GM12878 (cell line): Measurements from ENCODE around the gene ZNF573. TPM values are rescaled to one million over a fixed set of nuclear protein-coding genes. Genes with fewer than 3 reads are reported as not detected.

Source experiments
- ATAC-seq: fragments of 200-7000 bp; cut with Tn5 transposase; 3 replicates; pipeline ENCODE4 v1.9.1; 2020; ENCODE audit warnings: mild to moderate bottlenecking, moderate library complexity
- BruUV-seq: library from RNA; stranded (reverse); fragments of 400-500 nt; replicated peaks from 2 replicates; lab custom pipeline; 2021; lab: Mats Ljungman, UMichigan
- CTCF ChIA-PET: fragments of 300-600 bp; sonication (Branson Sonifier 250); formaldehyde crosslinking; extraction: SDS; loops from one replicate; lab custom pipeline; 2021; ENCODE audit warnings: inconsistent platforms; lab: Yijun Ruan, JAX
- POLR2A ChIA-PET: fragments of 350-600 bp; formaldehyde crosslinking; extraction: SDS; loops from one replicate; lab custom pipeline; 2021; ENCODE audit warnings: inconsistent platforms; lab: Charles Lee
- RAD21 ChIA-PET: fragments of 300-600 bp; sonication (Branson Sonifier 250); formaldehyde crosslinking; loops from one replicate; lab custom pipeline; 2023; ENCODE audit warnings: antibody characterized with exemption; ENCODE audit not compliant: unreplicated experiment; lab: Charles Lee
- SMC1A ChIA-PET: fragments of 300-600 bp; sonication (Branson Sonifier 250); formaldehyde crosslinking; loops from one replicate; lab custom pipeline; 2023; ENCODE audit not compliant: unreplicated experiment, uncharacterized antibody; lab: Charles Lee
- DNase-seq: peaks from one replicate; pipeline ENCODE4 v3.0.0-alpha.2; 2011; ENCODE audit warnings: low read depth, low spot score
- FAIRE-seq: peaks from 3 replicates; lab custom pipeline; 2011; peaks lifted over from hg19 to GRCh38; lab: Jason Lieb, UNC
- H2AFZ ChIP-seq: 2 replicates; pipeline ENCODE4 v1.6.0; 2011; ENCODE audit warnings: low read depth, low read length, control low read depth; ENCODE audit not compliant: control insufficient read depth
- H3K27ac ChIP-seq: 2 replicates; pipeline ENCODE4 v1.5.1; 2011; ENCODE audit warnings: control low read depth; ENCODE audit not compliant: control insufficient read depth, insufficient read depth
- H3K27me3 ChIP-seq, 2 experiments: replicated peaks in 1 of 2; 2 replicates each; pipeline versions ENCODE4 v1.6.0 to v1.6.1; 2011; ENCODE audit warnings: low read length in 1 of 2; ENCODE audit not compliant: control insufficient read depth in 2 of 2, insufficient read depth in 2 of 2
- H3K36me3 ChIP-seq, 2 experiments: 2 replicates each; pipeline ENCODE4 v1.5.1; 2011; ENCODE audit warnings: low read length in 1 of 2; ENCODE audit not compliant: control insufficient read depth in 2 of 2, insufficient read depth in 2 of 2
- H3K4me1 ChIP-seq: 2 replicates; pipeline ENCODE4 v1.6.1; 2011; ENCODE audit warnings: mild to moderate bottlenecking, low read length, moderate library complexity, mixed read lengths; ENCODE audit not compliant: control insufficient read depth, insufficient read depth
- H3K4me2 ChIP-seq: 2 replicates; pipeline ENCODE4 v1.6.0; 2011; ENCODE audit warnings: control low read depth; ENCODE audit not compliant: control insufficient read depth, insufficient read depth
- H3K4me3 ChIP-seq: fragments of 200-600 bp; sonication (generic); 2 replicates; pipeline ENCODE4 v1.5.1; 2016
- H3K79me2 ChIP-seq: 2 replicates; pipeline ENCODE4 v1.6.0; 2011; ENCODE audit warnings: low read length; ENCODE audit not compliant: control insufficient read depth, insufficient read depth
- H3K9ac ChIP-seq: 2 replicates; pipeline ENCODE4 v1.8.0; 2011; ENCODE audit warnings: low read length, control low read depth, mixed read lengths; ENCODE audit not compliant: control insufficient read depth, insufficient read depth
- H3K9me3 ChIP-seq: replicated peaks from 3 replicates; pipeline ENCODE4 v1.5.1; 2011; ENCODE audit warnings: mild to moderate bottlenecking, low read length; ENCODE audit not compliant: control insufficient read depth, insufficient read depth
- H4K20me1 ChIP-seq: 2 replicates; pipeline ENCODE4 v1.6.0; 2011; ENCODE audit not compliant: control insufficient read depth, insufficient read depth
- ATF2 ChIP-seq: IDR thresholded peaks from 2 replicates; pipeline ENCODE4 v1.6.1; 2012; ENCODE audit warnings: low read length, inconsistent platforms
- CHD1 ChIP-seq: IDR thresholded peaks from 2 replicates; pipeline ENCODE4 v1.6.1; 2012; ENCODE audit warnings: low read depth, low read length, improper control_type of control experiment
- E2F8 ChIP-seq: fragments of 450-650 bp; IDR thresholded peaks from 2 replicates; pipeline ENCODE4 v1.6.1; 2018; ENCODE audit warnings: mild to moderate bottlenecking, low read depth, moderate library complexity; ENCODE audit not compliant: partially characterized antibody
- HDAC2 ChIP-seq: fragments of 200-600 bp; sonication (generic); IDR thresholded peaks from 2 replicates; pipeline ENCODE4 v1.6.1; 2017
- IRF3 ChIP-seq: fragments of 450-650 bp; IDR thresholded peaks from 2 replicates; pipeline ENCODE4 v1.6.1; 2014; ENCODE audit warnings: mild to moderate bottlenecking
- JUND ChIP-seq: IDR thresholded peaks from 2 replicates; pipeline ENCODE4 v1.6.1; 2012; ENCODE audit warnings: low read depth, mild to moderate bottlenecking, low read length, improper control_type of control experiment, moderate library complexity
- SIN3A ChIP-seq: IDR thresholded peaks from 2 replicates; pipeline ENCODE4 v1.6.1; 2012; ENCODE audit warnings: low read depth, low read length, improper control_type of control experiment
- SKIL ChIP-seq: fragments of 450-650 bp; IDR thresholded peaks from 2 replicates; pipeline ENCODE4 v1.6.1; 2017; ENCODE audit warnings: mild to moderate bottlenecking, low read depth, inconsistent platforms; ENCODE audit not compliant: poor library complexity, severe bottlenecking
- STAT3 ChIP-seq: IDR thresholded peaks from 2 replicates; pipeline ENCODE4 v1.6.1; 2011; ENCODE audit warnings: low read depth, low read length, improper control_type of control experiment
- ZBTB11 ChIP-seq: fragments of 450-650 bp; formaldehyde crosslinking; IDR thresholded peaks from 2 replicates; pipeline ENCODE4 v1.5.0; 2022; ENCODE audit warnings: mild to moderate bottlenecking, missing genetic modification characterization
- ZBTB33 ChIP-seq: fragments of 450-650 bp; IDR thresholded peaks from 2 replicates; pipeline ENCODE4 v1.6.1; 2017; ENCODE audit warnings: mild to moderate bottlenecking
- WGBS: methylation state at CpG from one replicate; pipeline ENCODE4 v1.1.6; 2016; ENCODE audit warnings: low lambda C conversion rate; ENCODE audit not compliant: insufficient replicate concordance, insufficient coverage; ENCODE audit errors: missing lambda C conversion rate; 5-methylcytosine and 5-hydroxymethylcytosine counted together
- in situ Hi-C: fragments of 300-500 bp; cut with MboI; formaldehyde crosslinking; loops from 9 replicates; pipeline ENCODE4 v1.14.3; 2018; ENCODE audit warnings: mixed read lengths
- intact Hi-C: fragments of 100-400 bp; cut with micrococcal nuclease; formaldehyde crosslinking; loops from one replicate; pipeline ENCODE4 v1.14.2; 2022; ENCODE audit not compliant: unreplicated experiment
- polyA plus RNA-seq, 11 experiments: library from polyadenylated mRNA; depleted of rRNA in 4 of 11; unstranded in 6 of 11; stranded (reverse) in 5 of 11; fragments of >200 nt; fragmentation: Nextera tagmentation in 4 of 11; fragmentation: Illumina TruSeq in 1 of 11; extraction: Ambion mirVana in 4 of 11; extraction: Trizol in 1 of 11; gene quantifications; 1 replicate in 1 of 11; 2 replicates in 10 of 11; pipeline versions ENCODE4 v1.2.1 to v1.2.3, GENCODE V29; 2011 to 2016; ENCODE audit warnings: inconsistent platforms in 2 of 11, missing spikeins in 2 of 11, low read depth in 1 of 11
- total RNA-seq, 4 experiments: library from RNA; depleted of rRNA in 3 of 4; stranded (reverse); fragments of >200 nt in 3 of 4; fragmentation: Illumina TruSeq in 1 of 4; extraction: Trizol in 1 of 4; gene quantifications; 2 replicates each; pipeline versions ENCODE4 v1.2.1 to v1.2.3, GENCODE V29; 2013 to 2021

Gene ZNF573
- total and polyA plus RNA-seq, 10 of the 15 experiments (the other 5 are each of a cell fraction or from before 2014, with no cell fraction given): 0.38 to 5.5 (median 2.4) TPM

GRCh38 chr19:37699057-37699456 is 80.3 kb downstream of the ZNF573 start:
- ChIA-PET RAD21 (no interaction called here), SMC1A (no interaction called here), POLR2A (no interaction called here), CTCF (no interaction called here)
- 86% methylated on average over 5 of the region's 5 CpGs for WGBS
- Histone ChIP-seq H3K27ac (no peak overlapping the region), H3K9ac (no peak overlapping the region), H3K4me1 (no peaks in the 10 kb centered on the region), H3K79me2 (no peaks in the 10 kb centered on the region), H3K27me3 (no peaks in the 10 kb centered on the region), H4K20me1 (no peaks in the 10 kb centered on the region), H3K9me3 (no peaks in the 10 kb centered on the region; the same call in 2 of the 3 replicates), H3K4me2 (no peak overlapping the region), H3K36me3 (no peaks in the 10 kb centered on the region; a peak in 2 of 4 replicates), H2AFZ (no peak overlapping the region), H3K4me3 (no peak overlapping the region)
- in situ Hi-C loops (no loop called here), intact Hi-C loops (no loop called here)
- DNase-seq (no peak), FAIRE-seq (no peak), ATAC-seq (no peak)
- BruUV-seq: no TSS peak
- TF ChIP-seq STAT3: no peak
- TF ChIP-seq JUND: no peak
- TF ChIP-seq IRF3: no peak
- no peak for TF ChIP-seq ZBTB33
- TF ChIP-seq HDAC2: no peak
- no peak for TF ChIP-seq E2F8
- no peak for TF ChIP-seq ZBTB11
- TF ChIP-seq ATF2: no peak
- no peak for TF ChIP-seq SIN3A
- TF ChIP-seq CHD1: no peak
- no peak for TF ChIP-seq SKIL
